Stimulated activated CD4-positive, alpha-beta T cell treated with anti-CD3 and anti-CD28 coated beads, Interleukin-4, amount 100 ng/mL, for 24 hours (primary cell): ENCODE measurements around the gene CLCN4.

Experiments used
- DNase-seq: peaks from one replicate; pipeline ENCODE4 v3.0.0-alpha.2; 2020

The CLCN4 gene

GRCh38 chrX:10156199-10157031, at the start of gene CLCN4:
TSS of gene CLCN4 (plus strand) at chrX:10156975. CDS start at chrX:10185033, 28,058 bp downstream.
- DNase-seq: no peak

- DNase-seq: no peak
Observed at GRCh38 chrX:10107483-10107882, 49.3 kb upstream of the CLCN4 start.

GRCh38 chrX:10108288-10108687, 48.5 kb upstream of the CLCN4 start:
- no peak for DNase-seq

DNA sequence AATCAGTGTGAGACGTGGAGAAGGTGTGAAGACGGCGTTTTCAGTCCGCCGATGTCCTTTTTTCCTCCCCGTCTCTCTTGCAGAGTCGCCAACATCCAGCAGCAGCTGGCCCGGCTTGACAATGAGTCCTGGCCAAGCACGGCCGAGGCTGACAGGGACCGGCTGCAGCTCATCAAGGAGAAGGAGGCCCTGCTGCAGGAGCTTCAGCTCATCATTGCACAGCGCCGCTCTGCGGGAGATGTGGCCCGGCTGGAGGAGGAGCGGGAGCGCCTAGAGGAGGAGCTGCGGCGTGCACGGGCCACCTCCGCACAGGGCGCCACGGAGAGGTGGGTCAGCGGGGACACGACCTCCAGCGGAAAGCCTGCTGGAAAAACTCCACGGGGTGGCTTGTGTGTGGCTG, 47.1 kb upstream of the CLCN4 start:
- DNase-seq: no peak

- DNase-seq: no peak
Observed at GRCh38 chrX:10110316-10110935, 46.3 kb upstream of the CLCN4 start.

DNA sequence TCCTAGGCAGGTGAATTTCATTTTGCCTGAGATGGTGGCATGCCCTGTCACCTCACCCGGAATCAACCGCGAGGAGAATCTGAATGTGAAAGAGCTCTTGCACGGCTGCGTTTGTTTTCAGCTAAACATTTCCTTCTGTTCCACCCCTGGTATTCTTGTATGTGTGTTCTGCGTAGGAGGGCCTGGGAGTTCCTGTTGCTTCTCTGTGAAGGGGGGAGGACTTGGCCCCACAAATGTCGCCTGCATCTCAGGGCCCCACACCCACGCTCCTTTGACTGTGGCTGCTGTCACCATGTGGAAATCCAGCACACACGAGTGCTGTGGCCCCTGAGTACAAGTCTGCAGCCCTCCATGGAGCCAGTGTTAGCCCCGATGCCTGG, 45.8 kb upstream of the CLCN4 start:
- peak; percentile 78 for DNase-seq

GRCh38 chrX:10111364-10112148, 45.2 kb upstream of the CLCN4 start:
- DNase-seq: peak; percentile 56

- no peak for DNase-seq
Observed at GRCh38 chrX:10112510-10112909, 44.3 kb upstream of the CLCN4 start.

DNA sequence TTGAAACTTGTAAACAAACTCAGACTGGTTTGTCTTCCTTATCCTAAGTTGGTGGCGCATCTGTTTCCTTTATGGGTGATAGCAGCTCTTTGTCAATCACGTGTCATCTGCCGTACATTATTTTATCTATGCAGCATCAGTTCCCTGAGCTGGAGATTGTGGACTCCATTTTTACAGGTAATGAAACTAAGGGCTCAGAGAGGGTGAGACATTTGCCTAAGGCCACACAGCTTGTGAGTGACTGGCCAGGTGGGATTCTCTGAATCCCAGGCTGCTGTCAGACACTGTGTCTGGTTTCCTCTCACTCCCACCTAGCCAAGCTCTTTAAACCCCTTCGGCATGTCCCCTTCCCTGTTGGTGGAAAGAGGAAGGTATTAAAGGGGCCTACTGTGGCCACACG, 41.7 kb upstream of the CLCN4 start:
- no peak for DNase-seq

- no peak for DNase-seq
Observed at GRCh38 chrX:10117301-10117700, 39.5 kb upstream of the CLCN4 start.

DNA sequence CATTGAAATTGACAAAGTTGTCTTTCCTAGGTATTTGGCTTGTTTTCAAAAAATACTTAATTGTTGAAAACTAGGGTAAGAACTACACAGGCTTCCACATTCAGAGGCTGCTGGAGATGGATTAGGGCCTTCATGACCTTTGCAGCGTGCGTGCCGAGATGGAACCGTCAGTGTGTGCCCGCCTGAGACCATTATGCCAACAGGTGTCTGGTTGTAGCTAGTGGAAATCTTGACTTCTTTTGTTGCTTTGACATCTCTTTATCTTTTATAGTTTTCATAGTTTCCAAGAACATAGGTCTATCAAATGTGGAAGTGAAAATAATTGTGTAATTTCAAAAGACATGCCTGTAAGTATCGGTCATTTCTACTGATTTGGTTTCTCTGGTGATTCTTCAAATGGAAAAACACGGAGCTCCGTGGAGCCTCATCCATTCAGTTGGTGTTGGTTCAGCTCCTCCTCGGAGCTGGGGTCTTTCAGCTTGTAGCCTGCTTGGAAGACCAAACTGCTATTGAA, 38.9 kb upstream of the CLCN4 start:
- DNase-seq: no peak

DNA sequence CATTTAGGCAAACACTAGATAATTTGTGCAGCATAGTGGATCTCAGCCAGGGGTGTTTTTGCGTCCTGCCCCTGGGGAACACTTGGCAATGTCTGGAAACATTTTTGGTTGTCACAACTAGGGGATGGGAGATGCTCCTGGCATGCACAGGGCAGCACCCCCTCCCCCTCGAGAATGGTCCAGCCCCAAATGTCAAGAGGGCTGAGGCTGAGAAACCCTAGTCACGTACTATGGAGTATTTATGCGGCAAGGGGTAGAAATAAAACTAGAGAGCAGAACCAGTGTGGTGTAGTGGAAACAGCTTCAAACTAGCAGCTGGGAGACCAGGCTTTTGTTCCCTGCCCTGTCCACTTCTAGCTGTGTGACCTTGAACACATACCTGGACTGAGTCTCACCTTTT, 38.2 kb upstream of the CLCN4 start:
- no peak for DNase-seq

GRCh38 chrX:10119399-10119990, 37.3 kb upstream of the CLCN4 start:
- peak; percentile 77 for DNase-seq

GRCh38 chrX:10120331-10120730, 36.4 kb upstream of the CLCN4 start:
- no peak for DNase-seq

DNA sequence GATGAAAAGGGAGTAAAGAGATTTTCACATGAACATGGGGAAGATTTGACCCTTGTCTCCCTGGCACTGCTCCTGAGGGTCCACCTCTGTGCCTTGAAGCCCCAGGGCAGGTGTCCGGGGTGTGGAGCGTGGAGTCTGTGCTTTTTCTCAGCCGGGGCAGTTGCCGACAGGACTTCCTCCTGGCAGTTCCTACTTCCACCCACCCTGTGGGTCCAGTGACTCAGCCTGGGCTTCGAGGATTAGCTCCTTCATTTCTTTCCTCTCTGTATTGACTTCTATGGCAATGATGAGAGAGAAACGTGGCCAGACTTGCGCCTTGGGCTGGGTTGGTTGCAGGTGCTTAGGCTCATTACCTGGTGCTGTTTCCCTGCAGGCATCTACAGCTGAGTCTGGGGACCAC, 35.9 kb upstream of the CLCN4 start:
- DNase-seq: no peak

DNA sequence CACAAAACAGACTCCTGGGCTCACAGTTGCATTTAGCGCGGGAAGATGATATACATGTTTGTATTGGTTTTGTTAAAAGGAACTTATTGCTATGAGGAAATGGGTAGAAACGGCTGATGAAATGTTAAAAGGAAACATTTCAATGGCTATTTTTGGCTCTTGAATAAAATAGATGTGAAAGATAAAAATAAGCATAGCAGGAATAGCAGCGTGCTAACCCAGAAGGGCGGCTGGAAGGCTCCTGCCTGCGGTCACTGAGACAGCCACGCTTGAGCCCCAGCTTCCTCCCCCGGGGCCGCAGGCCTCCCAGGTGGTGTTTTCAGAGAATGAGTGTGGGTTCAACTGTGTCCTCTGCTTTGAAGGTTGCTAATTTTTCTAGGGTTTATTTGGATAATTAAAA, 35.0 kb upstream of the CLCN4 start:
- DNase-seq: no peak

DNA sequence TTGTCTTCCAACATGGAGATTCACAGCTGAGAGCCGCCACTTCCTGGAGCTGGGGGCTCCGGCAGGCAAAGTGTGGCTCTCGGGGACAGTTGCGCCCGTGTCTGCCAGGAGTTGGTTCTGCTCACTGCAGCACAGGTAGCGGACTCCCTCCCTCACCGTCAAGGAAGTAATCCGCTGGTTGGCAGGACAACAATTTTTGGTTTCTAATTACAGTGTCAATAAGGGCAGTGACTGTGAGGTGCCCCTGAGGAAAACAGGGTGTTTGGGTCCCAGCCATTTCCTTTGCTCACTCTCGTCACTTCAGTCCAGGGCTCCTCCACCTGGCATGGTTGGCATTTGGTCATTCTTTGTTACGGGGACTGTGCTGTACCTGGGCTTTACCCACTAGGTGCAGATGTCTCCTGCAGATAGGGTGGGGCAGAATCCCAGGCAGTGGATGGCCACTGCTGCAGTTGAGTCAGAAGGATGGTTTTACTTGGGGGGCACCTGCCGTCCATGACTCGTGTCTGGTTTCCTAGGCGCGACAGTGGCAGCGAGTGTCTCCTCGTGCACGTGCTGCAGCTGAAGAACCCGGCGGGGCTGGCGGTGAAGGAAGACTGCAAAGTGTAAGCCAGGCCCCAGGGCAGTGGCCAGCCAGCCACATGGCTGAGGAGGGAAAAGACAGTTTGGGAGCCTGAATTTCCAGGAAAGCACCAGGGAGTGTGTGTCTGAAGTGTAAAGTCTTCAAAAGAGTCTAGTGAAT, 32.1 kb upstream of the CLCN4 start:
- no peak for DNase-seq

DNA sequence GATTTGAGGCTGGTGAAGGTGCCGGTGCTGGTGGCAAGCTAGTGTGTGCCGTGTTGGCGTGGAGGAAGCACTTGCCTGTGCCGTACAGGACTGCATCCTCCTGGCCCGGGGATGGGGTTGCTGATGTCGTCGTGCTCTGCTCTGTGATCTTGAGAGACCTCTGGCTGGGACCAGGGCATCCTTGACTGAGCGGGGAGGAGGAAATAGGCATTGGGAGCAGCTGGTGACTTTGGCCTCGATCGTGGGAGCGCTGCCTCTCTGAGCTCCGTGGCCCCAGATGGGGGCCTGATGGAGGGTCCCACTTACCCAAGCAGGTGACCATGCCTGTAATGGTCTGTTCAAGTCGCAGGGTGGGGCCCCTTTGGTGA, 31.5 kb upstream of the CLCN4 start:
- DNase-seq: no peak

- no peak for DNase-seq
Observed at GRCh38 chrX:10126044-10126443, 30.7 kb upstream of the CLCN4 start.

- no peak for DNase-seq
Observed at GRCh38 chrX:10126834-10127233, 29.9 kb upstream of the CLCN4 start.

DNA sequence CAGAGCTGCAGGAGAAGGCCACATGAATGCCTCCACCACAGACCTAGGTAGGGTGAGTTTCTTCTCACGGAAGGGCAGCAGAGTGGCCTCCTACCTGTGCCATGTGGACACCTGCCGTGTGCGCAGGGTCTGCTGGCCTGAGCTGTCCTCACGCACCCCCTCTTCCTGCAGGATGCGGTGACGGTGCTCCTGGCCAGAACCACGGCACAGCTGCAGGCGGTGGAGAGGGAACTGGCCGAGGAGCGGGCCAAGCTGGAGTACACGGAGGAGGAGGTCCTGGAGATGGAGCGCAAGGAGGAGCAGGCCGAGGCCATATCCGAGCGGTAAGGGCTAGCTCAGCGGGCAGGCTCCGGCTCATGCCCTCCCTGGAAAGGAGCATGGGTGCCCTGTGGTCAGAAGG, 28.4 kb upstream of the CLCN4 start:
- no peak for DNase-seq

DNA sequence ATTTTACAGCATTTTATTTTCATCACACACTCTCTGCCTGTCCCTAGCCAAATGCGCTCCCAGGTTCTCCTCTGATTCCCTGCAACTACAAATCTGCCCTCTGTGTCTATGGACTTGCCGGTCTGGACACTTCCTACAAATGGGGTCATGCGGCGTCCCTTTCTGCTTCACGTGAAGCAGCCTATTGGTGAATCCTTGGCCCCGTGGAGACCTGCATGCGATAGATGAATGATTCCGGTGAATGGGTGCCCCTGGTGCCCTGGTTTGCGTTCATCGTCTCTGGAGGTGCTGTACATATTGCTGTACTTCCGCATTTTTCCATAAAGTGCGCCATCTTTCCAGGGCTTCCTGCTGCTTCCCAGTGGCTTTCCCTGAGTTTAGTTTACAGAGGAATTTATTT, 27.5 kb upstream of the CLCN4 start:
- DNase-seq: no peak

- no peak for DNase-seq
Observed at GRCh38 chrX:10130354-10130753, 26.4 kb upstream of the CLCN4 start.
